Neural progenitor cell (in vitro differentiated cells): ENCODE measurements around the gene LRRC58. TPM values are rescaled to one million over a fixed set of nuclear protein-coding genes. Genes with fewer than 3 reads are reported as not detected.
"Not testable (repeated sequence)": the region's sequence is repeated elsewhere in the genome, so short reads cannot be mapped to it uniquely, and the experiment has no call there.

Source experiments
- DNase-seq: peaks from one replicate; pipeline ENCODE4 v3.0.0-alpha.2; 2016; ENCODE audit warnings: low spot score
- H2AFZ ChIP-seq: fragments of 200-600 bp; sonication (generic); replicated peaks from 2 replicates; pipeline ENCODE4 v1.6.1; 2016; ENCODE audit warnings: antibody characterized with exemption
- H3F3A ChIP-seq: fragments of 200-600 bp; sonication (generic); 2 replicates; pipeline ENCODE4 v1.6.1; 2016; ENCODE audit warnings: antibody characterized with exemption, low read depth
- H3K27ac ChIP-seq: fragments of 200-600 bp; sonication (generic); 2 replicates; pipeline ENCODE4 v1.5.1; 2016; ENCODE audit warnings: mild to moderate bottlenecking
- H3K27me3 ChIP-seq: fragments of 200-600 bp; sonication (generic); 2 replicates; pipeline ENCODE4 v1.6.1; 2016; ENCODE audit warnings: mild to moderate bottlenecking, moderate library complexity
- H3K36me3 ChIP-seq: fragments of 200-600 bp; sonication (generic); 2 replicates; pipeline ENCODE4 v1.5.1; 2016
- H3K4me1 ChIP-seq: fragments of 200-600 bp; sonication (generic); 2 replicates; pipeline ENCODE4 v1.6.1; 2016; ENCODE audit warnings: mixed run types
- H3K4me2 ChIP-seq: fragments of 200-600 bp; sonication (generic); 2 replicates; pipeline ENCODE4 v1.6.1; 2016
- H3K4me3 ChIP-seq: fragments of 200-600 bp; sonication (generic); 2 replicates; pipeline ENCODE4 v1.5.1; 2016
- H3K79me2 ChIP-seq: fragments of 200-600 bp; sonication (generic); 2 replicates; pipeline ENCODE4 v1.6.1; 2016; ENCODE audit warnings: low read depth
- H3K9ac ChIP-seq: fragments of 200-600 bp; sonication (generic); 2 replicates; pipeline ENCODE4 v1.6.1; 2016
- H3K9me3 ChIP-seq: fragments of 200-600 bp; sonication (generic); 2 replicates; pipeline ENCODE4 v1.5.1; 2016; ENCODE audit warnings: low read depth
- H4K20me1 ChIP-seq: fragments of 200-600 bp; sonication (generic); 2 replicates; pipeline ENCODE4 v1.6.1; 2016; ENCODE audit warnings: low read depth
- H3K27ac Mint-ChIP-seq: 3 replicates; pipeline ENCODE4 v1.8.0; 2021; ENCODE audit warnings: mixed read lengths
- H3K27me3 Mint-ChIP-seq: 2 replicates; pipeline ENCODE4 v1.8.0; 2022; ENCODE audit warnings: low read depth, mild to moderate bottlenecking, inconsistent platforms, moderate library complexity, mixed read lengths; ENCODE audit not compliant: insufficient read depth
- H3K36me3 Mint-ChIP-seq: 3 replicates; pipeline ENCODE4 v1.8.0; 2021; ENCODE audit warnings: mixed read lengths
- H3K4me1 Mint-ChIP-seq: 3 replicates; pipeline ENCODE4 v1.8.0; 2021; ENCODE audit warnings: mixed read lengths
- H3K4me3 Mint-ChIP-seq: 3 replicates; pipeline ENCODE4 v1.8.0; 2021; ENCODE audit warnings: mild to moderate bottlenecking, moderate library complexity, mixed read lengths
- H3K9me3 Mint-ChIP-seq: 3 replicates; pipeline ENCODE4 v1.8.0; 2020; ENCODE audit warnings: mixed read lengths
- CTCF ChIP-seq: fragments of 200-600 bp; sonication (generic); IDR thresholded peaks from 2 replicates; pipeline ENCODE4 v1.5.1; 2017; ENCODE audit warnings: antibody characterized with exemption, mild to moderate bottlenecking
- EZH2 ChIP-seq: fragments of 200-600 bp; sonication (generic); IDR thresholded peaks from 2 replicates; pipeline ENCODE4 v1.6.1; 2017; ENCODE audit warnings: antibody characterized with exemption, mild to moderate bottlenecking, moderate library complexity
- EZH2phosphoT487 ChIP-seq: fragments of 200-600 bp; sonication (generic); IDR thresholded peaks from 2 replicates; pipeline ENCODE4 v1.6.1; 2017; ENCODE audit warnings: antibody characterized with exemption
- total RNA-seq: library from RNA; depleted of rRNA; stranded (reverse); fragments of >200 nt; gene quantifications from 2 replicates; pipeline ENCODE4 v1.2.3, GENCODE V29; 2015; ENCODE audit warnings: low replicate concordance

The LRRC58 gene
- total RNA-seq, 1 donor from 2014 or later, result 29.2 TPM

GRCh38 chr3:120326784-120327183 lies 22.4 kb downstream of the LRRC58 start:
- Mint-ChIP-seq H3K36me3 (peaks cover 20% of the 10 kb centered on the region), H3K27ac (no peak overlapping the region), H3K4me1 (no peaks in the 10 kb centered on the region), H3K9me3 (no peaks in the 10 kb centered on the region), H3K27me3 (peaks cover 1% of the 10 kb centered on the region), H3K4me3 (no peak overlapping the region)
- H4K20me1 ChIP-seq, result no peaks in the 10 kb centered on the region
- no peak overlapping the region for H3K9ac ChIP-seq
- TF ChIP-seq CTCF (no peak), EZH2 (no peak), EZH2phosphoT487 (no peak)
- no peaks in the 10 kb centered on the region for H3K79me2 ChIP-seq
- no peaks in the 10 kb centered on the region for H3F3A ChIP-seq
- no peaks in the 10 kb centered on the region for H3K4me1 ChIP-seq
- H3K4me3 ChIP-seq, result no peak overlapping the region
- no peaks in the 10 kb centered on the region for H3K9me3 ChIP-seq
- no peaks in the 10 kb centered on the region for H3K36me3 ChIP-seq
- H3K27ac ChIP-seq, result no peak overlapping the region
- no peak for DNase-seq
- H2AFZ ChIP-seq, result no peak overlapping the region
- H3K4me2 ChIP-seq, result no peak overlapping the region
- no peaks in the 10 kb centered on the region for H3K27me3 ChIP-seq

GRCh38 chr3:120324190-120324589 lies 25.0 kb downstream of the LRRC58 start:
- H3K4me2 ChIP-seq, result no peak overlapping the region
- Mint-ChIP-seq H3K27me3 (peaks cover 2% of the 10 kb centered on the region), H3K4me3 (no peak overlapping the region), H3K36me3 (peaks cover 16% of the 10 kb centered on the region), H3K9me3 (no peaks in the 10 kb centered on the region), H3K4me1 (no peaks in the 10 kb centered on the region), H3K27ac (no peak overlapping the region)
- H3K27me3 ChIP-seq, result no peaks in the 10 kb centered on the region
- H2AFZ ChIP-seq, result no peak overlapping the region
- no peak overlapping the region for H3K4me3 ChIP-seq
- no peak overlapping the region for H3K9ac ChIP-seq
- H4K20me1 ChIP-seq, result no peaks in the 10 kb centered on the region
- no peaks in the 10 kb centered on the region for H3F3A ChIP-seq
- TF ChIP-seq EZH2 (no peak), CTCF (no peak), EZH2phosphoT487 (no peak)
- H3K9me3 ChIP-seq, result no peaks in the 10 kb centered on the region
- H3K36me3 ChIP-seq, result no peaks in the 10 kb centered on the region
- H3K27ac ChIP-seq, result no peak overlapping the region
- no peaks in the 10 kb centered on the region for H3K79me2 ChIP-seq
- no peaks in the 10 kb centered on the region for H3K4me1 ChIP-seq
- no peak for DNase-seq

GRCh38 chr3:120323761-120324160 lies 25.4 kb downstream of the LRRC58 start:
- not testable (repeated sequence) for H3K4me3 Mint-ChIP-seq, H3K4me2 ChIP-seq, H3K27ac ChIP-seq, H3K9me3 ChIP-seq, H3F3A ChIP-seq, H3K27me3 ChIP-seq, H3K4me3 ChIP-seq, H4K20me1 ChIP-seq, H3K9ac ChIP-seq, H3K36me3 ChIP-seq, H3K9me3 Mint-ChIP-seq, H2AFZ ChIP-seq, H3K79me2 ChIP-seq, H3K4me1 ChIP-seq, H3K4me1 Mint-ChIP-seq, DNase-seq, H3K27me3 Mint-ChIP-seq, H3K27ac Mint-ChIP-seq
- H3K36me3 Mint-ChIP-seq, result peaks cover 16% of the 10 kb centered on the region

GRCh38 chr3:120311863-120312794 lies 37.0 kb downstream of the LRRC58 start:
- Histone ChIP-seq H3K9me3 (no peaks in the 10 kb centered on the region), H3K4me2 (no peak overlapping the region), H2AFZ (no peak overlapping the region), H3F3A (no peaks in the 10 kb centered on the region), H3K27me3 (no peaks in the 10 kb centered on the region), H3K4me3 (no peak overlapping the region), H3K79me2 (no peaks in the 10 kb centered on the region), H3K9ac (no peak overlapping the region), H3K27ac (no peak overlapping the region), H4K20me1 (no peaks in the 10 kb centered on the region), H3K4me1 (no peaks in the 10 kb centered on the region), H3K36me3 (no peaks in the 10 kb centered on the region)
- Mint-ChIP-seq H3K4me1 (no peaks in the 10 kb centered on the region), H3K36me3 (peaks cover 12% of the 10 kb centered on the region), H3K27me3 (peaks cover 2% of the 10 kb centered on the region), H3K9me3 (peaks cover 12% of the 10 kb centered on the region), H3K4me3 (no peak overlapping the region), H3K27ac (no peak overlapping the region)
- TF ChIP-seq CTCF (no peak), EZH2phosphoT487 (no peak), EZH2 (no peak)
- DNase-seq, result no peak
